T-cell (primary cell): Measurements from ENCODE around the gene PIP5K1A. TPM values are rescaled to one million over a fixed set of nuclear protein-coding genes. Genes with fewer than 3 reads are reported as not detected.
"Not testable (repeated sequence)": the region's sequence is repeated elsewhere in the genome, so short reads cannot be mapped to it uniquely, and the experiment has no call there.

ENCODE experiments used
- ATAC-seq, 4 experiments: fragments of 200-7000 bp in 3 of 4; fragments of 150-1000 bp in 1 of 4; cut with Tn5 transposase; replicated peaks in 1 of 4; 1 replicate in 3 of 4; 2 replicates in 1 of 4; pipeline ENCODE4 v1.10.0; 2021; ENCODE audit warnings: moderate library complexity in 3 of 4, mild to moderate bottlenecking in 2 of 4, moderate number of reproducible peaks in 1 of 4
- CTCF ChIA-PET, 2 donors: fragments of 300-600 bp; sonication (Branson Sonifier 250); formaldehyde crosslinking; loops; one replicate each; lab custom pipeline; 2022; ENCODE audit warnings: antibody characterized with exemption in 2 of 2; lab: Charles Lee
- POLR2A ChIA-PET, 2 donors: fragments of 300-600 bp; sonication (Branson Sonifier 250); formaldehyde crosslinking; loops; one replicate each; lab custom pipeline; 2022; ENCODE audit warnings: antibody characterized with exemption in 2 of 2; lab: Charles Lee
- DNase-seq, 35 experiments: peaks; one replicate each; pipeline versions ENCODE4 v3.0.0 to v3.0.0-alpha.2; 2013 to 2023
- H3K27ac ChIP-seq: one replicate; pipeline ENCODE4 v1.5.1; 2013; ENCODE audit warnings: low read length
- H3K27me3 ChIP-seq, 2 experiments: replicated peaks in 1 of 2; 1 replicate in 1 of 2; 2 replicates in 1 of 2; pipeline versions ENCODE4 v1.6.1 to v1.7.0; 2013; ENCODE audit warnings: low read length in 1 of 2, mixed read lengths in 1 of 2; ENCODE audit not compliant: control insufficient read depth in 2 of 2, insufficient read depth in 2 of 2; ENCODE audit errors: extremely low read depth in 1 of 2
- H3K36me3 ChIP-seq, 2 donors: 1 replicate in 1 of 2; 2 replicates in 1 of 2; pipeline versions ENCODE4 v1.6.1 to v1.7.0; 2013; ENCODE audit warnings: low read length in 1 of 2; ENCODE audit not compliant: control insufficient read depth in 2 of 2, insufficient read depth in 1 of 2; ENCODE audit errors: extremely low read depth in 1 of 2
- H3K4me1 ChIP-seq, 2 experiments: 1 replicate in 1 of 2; 2 replicates in 1 of 2; pipeline versions ENCODE4 v1.6.1 to v1.7.0; 2013; ENCODE audit warnings: low read length in 2 of 2, mixed read lengths in 1 of 2; ENCODE audit not compliant: insufficient read depth in 2 of 2, control insufficient read depth in 1 of 2; ENCODE audit errors: extremely low read depth in 1 of 2
- H3K4me3 ChIP-seq, 2 donors: 1 replicate in 1 of 2; 2 replicates in 1 of 2; pipeline versions ENCODE4 v1.5.1 to v1.7.0; 2013; ENCODE audit warnings: mild to moderate bottlenecking in 2 of 2, low read length in 1 of 2, moderate library complexity in 1 of 2; ENCODE audit not compliant: control insufficient read depth in 1 of 2; ENCODE audit errors: extremely low read depth in 1 of 2
- H3K9me3 ChIP-seq: 2 replicates; pipeline ENCODE4 v1.7.0; 2013
- H3K27ac Mint-ChIP-seq, 2 donors: one replicate each; pipeline ENCODE4 v1.8.0; 2020 to 2021; ENCODE audit warnings: mild to moderate bottlenecking in 2 of 2, mixed read lengths in 2 of 2
- H3K27me3 Mint-ChIP-seq, 2 donors: one replicate each; pipeline ENCODE4 v1.8.0; 2021 to 2022; ENCODE audit warnings: mixed read lengths in 2 of 2
- H3K36me3 Mint-ChIP-seq: one replicate; pipeline ENCODE4 v1.8.0; 2021; ENCODE audit warnings: mixed read lengths
- H3K4me1 Mint-ChIP-seq, 3 donors: one replicate each; pipeline ENCODE4 v1.8.0; 2020 to 2022; ENCODE audit warnings: mixed read lengths in 3 of 3, mild to moderate bottlenecking in 1 of 3
- H3K4me3 Mint-ChIP-seq, 3 donors: one replicate each; pipeline ENCODE4 v1.8.0; 2020 to 2022; ENCODE audit warnings: mild to moderate bottlenecking in 3 of 3, mixed read lengths in 3 of 3, moderate library complexity in 3 of 3
- H3K9me3 Mint-ChIP-seq, 3 donors: one replicate each; pipeline ENCODE4 v1.8.0; 2020 to 2022; ENCODE audit warnings: mixed read lengths in 3 of 3
- WGBS: methylation state at CpG from one replicate; pipeline ENCODE4 v1.1.5; 2013; ENCODE audit warnings: missing lambda C conversion rate; ENCODE audit not compliant: insufficient coverage; 5-methylcytosine and 5-hydroxymethylcytosine counted together
- total RNA-seq, 35 experiments: library from RNA in 6 of 35; stranded (reverse) in 6 of 35; fragments of 120-200 nt in 1 of 35; gene quantifications; one replicate each; pipeline versions ENCODE4 v1.2.1 to v1.2.4 and lab custom pipeline; 2013 to 2026

The PIP5K1A gene
- total RNA-seq, 5 donors from 2014 or later (not counting 1 experiment from before 2014, with no cell fraction given): 39.2 to 52.7 (median 48.0) TPM

GRCh38 chr1:151187205-151187604 lies 11.1 kb upstream of the PIP5K1A start:
- Histone ChIP-seq H3K27me3 (no peaks in the 10 kb centered on the region), H3K27ac (no peak overlapping the region), H3K36me3 (peaks cover 3 to 38% of the 10 kb centered on the region in 2 donors), H3K4me1 (peaks cover 12 to 15% of the 10 kb centered on the region in 2 experiments), H3K9me3 (no peaks in the 10 kb centered on the region), H3K4me3 (no peak overlapping the region)
- H3K4me1 Mint-ChIP-seq: peaks cover 34 to 40% (median 37%) of the 10 kb centered on the region in 3 donors
- no peaks in the 10 kb centered on the region for H3K9me3 Mint-ChIP-seq
- POLR2A ChIA-PET: interaction anchor here in 1 of 2 donors (0.5 kb wide), 1 partner anchor 10 kb away, joined by 3 read pairs; no protein-coding TSS in a partner anchor
- DNase-seq: no peak
- no peak for ATAC-seq
- no peak overlapping the region for H3K4me3 Mint-ChIP-seq
- H3K27me3 Mint-ChIP-seq: no peaks in the 10 kb centered on the region
- CTCF ChIA-PET: interaction anchor here in 1 of 2 donors (0.6 kb wide), 1 partner anchor 49 kb away, joined by 3 read pairs; no protein-coding TSS in a partner anchor
- no CpG with 5 or more reads among the region's 1 CpG for WGBS
- H3K36me3 Mint-ChIP-seq: peaks cover 28% of the 10 kb centered on the region
- H3K27ac Mint-ChIP-seq: no peak overlapping the region

- not testable (repeated sequence) for DNase-seq, H3K9me3 Mint-ChIP-seq
Observed at GRCh38 chr1:151188667-151189066, 9.7 kb upstream of the PIP5K1A start.

GRCh38 chr1:151189637-151190445 lies 8.5 kb upstream of the PIP5K1A start, which contains the start of gene VPS72:
Gene VPS72 (minus strand): TSS chr1:151190197. CDS start chr1:151190121, 76 bp downstream.
- Histone ChIP-seq H3K27me3 (no peaks in the 10 kb centered on the region), H3K4me3 (peak within 1 kb of the TSS; percentile 78 to 85), H3K4me1 (peaks cover 12 to 15% of the 10 kb centered on the region in 2 experiments), H3K9me3 (no peaks in the 10 kb centered on the region), H3K36me3 (peaks cover 3 to 13% of the 10 kb centered on the region in 2 donors), H3K27ac (peak within 1 kb of the TSS; percentile 70)
- Mint-ChIP-seq H3K4me1 (peaks cover 34 to 40% (median 37%) of the 10 kb centered on the region in 3 donors), H3K27ac (peak within 1 kb of the TSS; percentile 97 to 98), H3K9me3 (no peaks in the 10 kb centered on the region), H3K4me3 (peak within 1 kb of the TSS; percentile 98 to 100 (median 99)), H3K27me3 (no peaks in the 10 kb centered on the region), H3K36me3 (peaks cover 13% of the 10 kb centered on the region)
- DNase-seq: peak; percentile 67 to 91 (median 82)
- ATAC-seq: peak; percentile 92 to 95 (median 94)
- ChIA-PET POLR2A (interaction anchor here (0.6 to 1.4 kb wide), 9 partner anchors 9 to 1142 kb away, joined by 3 to 6 read pairs (median 3); partner anchors contain the start of genes LYSMD1 (in 1 of the 2), PIP5K1A (in 1 of the 2), SCNM1 (in 1 of the 2) and ZNF687 (in 1 of the 2)), CTCF (interaction anchor here in 1 of 2 donors (0.6 to 2.1 kb wide), 9 partner anchors 24 to 692 kb away, joined by 3 to 8 read pairs (median 4); partner anchors contain the start of genes PSMD4 and TNFAIP8L2)
- under 1% methylated on average over 36 of the region's 42 CpGs for WGBS

More at GRCh38 chr1:151188667-151189066, 9.7 kb upstream of the PIP5K1A start:
- H3K27ac ChIP-seq, H3K4me3 ChIP-seq, ATAC-seq, H3K27me3 ChIP-seq, CTCF ChIA-PET, H3K9me3 ChIP-seq, H3K27me3 Mint-ChIP-seq: not testable (repeated sequence)
- H3K4me3 Mint-ChIP-seq: peak overlapping the region; percentile 98 to 100 (median 99)
- peaks cover 20% of the 10 kb centered on the region for H3K36me3 Mint-ChIP-seq
- POLR2A ChIA-PET: interaction anchor here in 1 of 2 donors (0.6 kb wide), 1 partner anchor 156 kb away, joined by 4 read pairs; no protein-coding TSS in a partner anchor
- peaks cover 34 to 40% (median 37%) of the 10 kb centered on the region in 3 donors for H3K4me1 Mint-ChIP-seq
- Histone ChIP-seq H3K4me1 (peaks cover 12 to 15% of the 10 kb centered on the region in 2 experiments), H3K36me3 (peaks cover 3 to 25% of the 10 kb centered on the region in 2 donors)
- 100% methylated on average over 2 of the region's 8 CpGs for WGBS
- peak overlapping the region in 1 of 2 donors; percentile 19 for H3K27ac Mint-ChIP-seq

GRCh38 chr1:151192047-151192446 lies 6.3 kb upstream of the PIP5K1A start:
- Histone ChIP-seq H3K27ac (no peak overlapping the region), H3K4me3 (no peak overlapping the region), H3K27me3 (no peaks in the 10 kb centered on the region), H3K36me3 (peaks cover 0 to 1% of the 10 kb centered on the region in 2 donors), H3K4me1 (peaks cover 12 to 19% of the 10 kb centered on the region in 2 experiments), H3K9me3 (no peaks in the 10 kb centered on the region)
- no peak for DNase-seq
- H3K36me3 Mint-ChIP-seq: peaks cover 3% of the 10 kb centered on the region
- ChIA-PET CTCF (interaction anchor here in 1 of 2 donors (0.7 kb wide), 1 partner anchor 829 kb away, joined by 3 read pairs; no protein-coding TSS in a partner anchor), POLR2A (interaction anchor here in 1 of 2 donors (0.6 kb wide), 1 partner anchor 54 kb away, joined by 3 read pairs; no protein-coding TSS in a partner anchor)
- no peaks in the 10 kb centered on the region for H3K27me3 Mint-ChIP-seq
- H3K4me1 Mint-ChIP-seq: peaks cover 36 to 40% (median 37%) of the 10 kb centered on the region in 3 donors
- WGBS: no CpG with 5 or more reads among the region's 7 CpGs
- no peaks in the 10 kb centered on the region for H3K9me3 Mint-ChIP-seq
- no peak overlapping the region for H3K27ac Mint-ChIP-seq
- no peak for ATAC-seq
- no peak overlapping the region for H3K4me3 Mint-ChIP-seq

- no peaks in the 10 kb centered on the region for H3K9me3 ChIP-seq
- H3K27me3 ChIP-seq: no peaks in the 10 kb centered on the region
- no peak for ATAC-seq
- no peak for DNase-seq
- H3K36me3 ChIP-seq: no peaks in the 10 kb centered on the region
- no peak overlapping the region for H3K27ac ChIP-seq
- peaks cover 37 to 41% (median 37%) of the 10 kb centered on the region in 3 donors for H3K4me1 Mint-ChIP-seq
- peaks cover 14 to 27% of the 10 kb centered on the region in 2 experiments for H3K4me1 ChIP-seq
- H3K36me3 Mint-ChIP-seq: peaks cover 3% of the 10 kb centered on the region
- POLR2A ChIA-PET: interaction anchor here in 1 of 2 donors (0.6 to 0.7 kb wide), 2 partner anchors 37 to 210 kb away, joined by 4 to 5 read pairs; partner anchors contain the start of gene TNFAIP8L2
- WGBS: no CpG with 5 or more reads among the region's 6 CpGs
- H3K4me3 ChIP-seq: no peak overlapping the region
- no peak overlapping the region for H3K4me3 Mint-ChIP-seq
- CTCF ChIA-PET: interaction anchor here in 1 of 2 donors (0.6 kb wide), 2 partner anchors 15 to 37 kb away, joined by 4 read pairs; partner anchors contain the start of gene TNFAIP8L2
- H3K9me3 Mint-ChIP-seq: no peaks in the 10 kb centered on the region
- no peaks in the 10 kb centered on the region for H3K27me3 Mint-ChIP-seq
- H3K27ac Mint-ChIP-seq: no peak overlapping the region
Observed at GRCh38 chr1:151193304-151193703, 5.0 kb upstream of the PIP5K1A start.

GRCh38 chr1:151193856-151194255 lies 4.5 kb upstream of the PIP5K1A start:
- ChIA-PET CTCF (no interaction called here), POLR2A (interaction anchor here in 1 of 2 donors (0.7 kb wide), 1 partner anchor 209 kb away, joined by 5 read pairs; no protein-coding TSS in a partner anchor)
- H3K27ac ChIP-seq: no peak overlapping the region
- Mint-ChIP-seq H3K27me3 (no peaks in the 10 kb centered on the region), H3K4me1 (peaks cover 35 to 41% (median 35%) of the 10 kb centered on the region in 3 donors), H3K36me3 (peaks cover 3% of the 10 kb centered on the region), H3K27ac (no peak overlapping the region), H3K9me3 (no peaks in the 10 kb centered on the region), H3K4me3 (no peak overlapping the region)
- peaks cover 11 to 23% of the 10 kb centered on the region in 2 experiments for H3K4me1 ChIP-seq
- no peak overlapping the region for H3K4me3 ChIP-seq
- H3K9me3 ChIP-seq: no peaks in the 10 kb centered on the region
- WGBS: no CpG with 5 or more reads among the region's 1 CpG
- DNase-seq: no peak
- H3K36me3 ChIP-seq: no peaks in the 10 kb centered on the region
- no peaks in the 10 kb centered on the region for H3K27me3 ChIP-seq
- no peak for ATAC-seq
